Testis (tissue), 5 donors: ENCODE data around the gene NPY5R. TPM values are rescaled to one million over a fixed set of nuclear protein-coding genes. Genes with fewer than 3 reads are reported as not detected.

Source experiments
- DNase-seq: peaks from one replicate; pipeline ENCODE4 v3.0.0-alpha.2; 2019
- H3K27ac ChIP-seq, 2 donors: fragments of 200-600 bp; sonication (generic); one replicate each; pipeline ENCODE4 v1.5.1; 2019
- H3K27me3 ChIP-seq: fragments of 200-600 bp; sonication (generic); one replicate; pipeline ENCODE4 v1.5.1; 2019
- H3K36me3 ChIP-seq: fragments of 200-600 bp; sonication (generic); one replicate; pipeline ENCODE4 v1.5.1; 2017; ENCODE audit warnings: low read depth; ENCODE audit errors: missing control alignments
- H3K4me1 ChIP-seq: fragments of 200-600 bp; sonication (generic); one replicate; pipeline ENCODE4 v1.5.1; 2019
- H3K4me3 ChIP-seq, 2 donors: fragments of 200-600 bp; sonication (generic); one replicate each; pipeline ENCODE4 v1.5.1; 2017 to 2019
- H3K9me3 ChIP-seq: fragments of 200-600 bp; sonication (generic); one replicate; pipeline ENCODE4 v1.5.1; 2017
- CTCF ChIP-seq, 3 experiments: fragments of 450-650 bp in 2 of 3; fragments of 200-600 bp in 1 of 3; sonication (generic) in 1 of 3; IDR thresholded peaks; one replicate each; pipeline ENCODE4 v1.5.1; 2016 to 2019; ENCODE audit warnings: antibody characterized with exemption in 3 of 3, mild to moderate bottlenecking in 2 of 3, moderate library complexity in 1 of 3
- POLR2A ChIP-seq: fragments of 450-650 bp; IDR thresholded peaks from one replicate; pipeline ENCODE4 v1.6.1; 2017; ENCODE audit warnings: antibody characterized with exemption, mild to moderate bottlenecking, moderate library complexity
- WGBS, 2 donors: methylation state at CpG; one replicate each; pipeline ENCODE4 v1.1.5; 2018; 5-methylcytosine and 5-hydroxymethylcytosine counted together
- intact Hi-C: fragments of 100-400 bp; cut with DNase I; formaldehyde crosslinking; loops from one replicate; pipeline ENCODE4 v1.15.1; 2023; ENCODE audit warnings: low total_unique reads
- long read RNA-seq, 2 donors: transcript quantifications; one replicate each; lab custom pipeline, GENCODE V29; 2026
- polyA plus RNA-seq: library from polyadenylated mRNA; stranded (reverse); fragments of 350-450 nt; fragmentation: Illumina TruSeq; extraction: RNeasy Lipid Tissue Mini Kit (QIAGEN cat#74804); gene quantifications from one replicate; pipeline ENCODE4 v1.2.3, GENCODE V29; 2014; ENCODE audit warnings: low read depth, low replicate concordance; ENCODE audit not compliant: insufficient read depth
- total RNA-seq, 2 donors: library from RNA; depleted of rRNA; stranded (reverse); fragments of >200 nt; gene quantifications; one replicate each; pipeline ENCODE4 v1.2.3, GENCODE V29; 2016

NPY5R gene
- total RNA-seq = 1 to 10 TPM in 1 of 2 donors, under 1 TPM in 1; 0.93 to 1.5 TPM
- polyA plus RNA-seq = 14.7 TPM
- long read RNA-seq, donor 1, partial matches to known transcripts = 0 of 1 reads
- long read RNA-seq, donor 1, other reads (novel, unspliced or antisense) = 0 of 1 reads
- long read RNA-seq, donor 2 = 0 reads

GRCh38 chr4:163343604-163344146 is at the start of gene NPY5R:
NPY5R (plus strand) TSS chr4:163343892; CDS start chr4:163350274, 6,382 bp downstream.
- Histone ChIP-seq H3K27ac (peak within 1 kb of the TSS in 1 of 2 donors; percentile 29), H3K9me3 (no peaks in the 10 kb centered on the region), H3K36me3 (no peaks in the 10 kb centered on the region), H3K27me3 (peaks cover 6% of the 10 kb centered on the region), H3K4me3 (peak within 1 kb of the TSS; percentile 50 to 58), H3K4me1 (no peaks in the 10 kb centered on the region)
- DNase-seq = peak; percentile 13
- TF ChIP-seq CTCF (IDR thresholded peaks at IDR 0.05) = no peak
- no peak for TF ChIP-seq POLR2A
- WGBS, 2 donors = 0 to 3% methylated on average over 1 to 41 of the region's 55 CpGs
- intact Hi-C loops = no loop called here

- intact Hi-C loops = no loop called here
- 75 to 89% methylated on average over 3 of the region's 3 CpGs for WGBS, 2 donors
- Histone ChIP-seq H3K4me1 (no peaks in the 10 kb centered on the region), H3K9me3 (no peaks in the 10 kb centered on the region), H3K36me3 (no peaks in the 10 kb centered on the region), H3K27ac (no peak overlapping the region), H3K27me3 (no peaks in the 10 kb centered on the region), H3K4me3 (no peak overlapping the region)
- DNase-seq = no peak
- TF ChIP-seq POLR2A (no peak), CTCF (IDR thresholded peaks at IDR 0.05) (no peak)
Observed at GRCh38 chr4:163295138-163295537, 48.6 kb upstream of the NPY5R start.

- Histone ChIP-seq H3K27me3 (no peaks in the 10 kb centered on the region), H3K36me3 (no peaks in the 10 kb centered on the region), H3K27ac (no peak overlapping the region), H3K9me3 (no peaks in the 10 kb centered on the region), H3K4me3 (no peak overlapping the region), H3K4me1 (no peaks in the 10 kb centered on the region)
- WGBS, 2 donors = 74 to 77% methylated on average over 3 of the region's 3 CpGs
- no peak for DNase-seq
- intact Hi-C loops = no loop called here
- no peak for TF ChIP-seq CTCF (IDR thresholded peaks at IDR 0.05)
- TF ChIP-seq POLR2A = no peak
Observed at GRCh38 chr4:163300445-163300844, 43.2 kb upstream of the NPY5R start.

- Histone ChIP-seq H3K9me3 (no peaks in the 10 kb centered on the region), H3K4me3 (no peak overlapping the region), H3K27ac (no peak overlapping the region), H3K27me3 (no peaks in the 10 kb centered on the region), H3K36me3 (no peaks in the 10 kb centered on the region), H3K4me1 (no peaks in the 10 kb centered on the region)
- DNase-seq = no peak
- intact Hi-C loops = no loop called here
- WGBS, 2 donors = 85 to 90% methylated on average over 2 of the region's 2 CpGs
- TF ChIP-seq POLR2A (no peak), CTCF (IDR thresholded peaks at IDR 0.05) (no peak)
Observed at GRCh38 chr4:163303069-163303468, 40.6 kb upstream of the NPY5R start.

- Histone ChIP-seq H3K4me3 (no peak overlapping the region), H3K4me1 (no peaks in the 10 kb centered on the region), H3K27me3 (no peaks in the 10 kb centered on the region), H3K9me3 (no peaks in the 10 kb centered on the region), H3K27ac (no peak overlapping the region), H3K36me3 (no peaks in the 10 kb centered on the region)
- intact Hi-C loops = no loop called here
- TF ChIP-seq POLR2A (no peak), CTCF (IDR thresholded peaks at IDR 0.05) (no peak)
- 53 to 55% methylated on average over 1 of the region's 1 CpG for WGBS, 2 donors
- DNase-seq = no peak
Observed at GRCh38 chr4:163309466-163309865, 34.2 kb upstream of the NPY5R start.
